HG02938 (cell line): ENCODE measurements around the gene TRABD.

ENCODE experiments used
- ATAC-seq: cut with Tn5 transposase; IDR thresholded peaks from one replicate; pipeline ENCODE4 v1.9.1; 2021; ENCODE audit warnings: mild to moderate bottlenecking, moderate library complexity; ENCODE audit not compliant: unreplicated experiment

TRABD gene

DNA sequence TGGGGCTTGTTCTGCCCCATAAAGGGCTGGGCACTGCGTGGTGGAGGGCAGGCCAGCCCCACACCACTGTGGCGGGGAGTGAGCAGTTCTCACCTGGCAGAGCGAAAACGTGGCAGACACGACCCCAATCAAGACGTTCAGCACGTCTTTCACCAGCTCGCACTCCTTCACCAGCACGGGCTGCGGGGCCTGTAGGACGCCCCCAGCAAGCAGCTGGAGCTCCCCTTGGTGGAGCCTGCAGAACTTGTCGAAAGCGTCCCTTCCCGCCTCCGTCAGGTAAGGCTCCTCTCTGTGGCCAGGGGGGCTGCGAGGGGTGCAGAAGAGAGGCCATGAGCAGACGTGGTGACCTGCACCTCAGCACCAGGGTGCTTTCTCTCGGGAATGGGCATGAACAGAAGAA is 47.5 kb downstream of the TRABD start:
- ATAC-seq, result no peak

DNA sequence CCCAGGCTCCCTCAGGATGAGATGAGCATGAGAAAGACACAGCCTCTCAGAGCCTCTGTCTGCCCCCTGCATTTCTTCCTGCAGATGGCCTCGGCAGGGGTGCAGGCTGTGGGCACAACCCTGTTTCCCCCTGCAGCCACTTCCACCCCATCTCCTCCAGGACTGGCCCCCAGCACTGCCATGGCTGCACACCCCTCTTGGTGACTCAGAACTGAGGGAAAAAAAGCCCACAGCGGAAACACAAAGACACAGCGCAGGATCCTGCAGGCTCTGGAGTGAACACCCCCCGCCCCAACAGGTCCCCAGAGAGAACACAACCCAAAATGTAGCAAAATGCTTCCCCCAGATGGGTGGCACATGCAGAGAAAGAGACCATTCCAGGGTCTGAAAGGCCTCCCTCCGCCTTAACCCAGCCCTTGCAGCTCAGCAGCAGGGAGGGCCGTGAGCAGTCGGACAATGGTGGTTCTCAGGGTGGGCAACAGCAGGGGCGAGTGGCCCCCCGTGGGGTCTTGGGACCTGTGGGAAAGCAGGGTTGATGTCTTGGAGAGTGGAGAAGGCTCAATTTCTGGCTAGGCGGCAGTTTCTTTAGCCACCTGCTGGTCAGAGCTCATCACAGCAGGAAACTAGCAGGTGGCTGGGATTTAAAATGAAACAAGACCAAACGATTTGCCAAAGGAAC is 51.2 kb downstream of the TRABD start:
- ATAC-seq, result no peak

DNA sequence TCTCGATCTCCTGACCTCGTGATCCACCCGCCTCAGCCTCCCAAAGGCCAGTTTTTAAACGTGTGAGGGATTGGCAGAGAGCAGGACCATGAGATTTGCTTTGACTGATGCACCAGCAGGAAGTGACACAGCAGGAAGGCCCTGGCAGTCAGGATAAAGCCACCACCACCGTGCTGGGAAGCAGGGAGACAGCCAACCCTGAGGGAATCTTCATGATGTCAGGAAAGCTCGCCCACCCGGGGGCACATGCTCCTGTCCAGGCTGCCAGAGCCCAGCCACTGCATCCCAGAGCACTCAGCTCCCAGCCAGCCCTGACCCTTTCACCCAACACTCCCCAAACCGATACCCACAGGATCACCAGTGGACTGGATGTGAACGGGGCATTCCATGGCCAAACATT is 53.0 kb downstream of the TRABD start:
- no peak for ATAC-seq

DNA sequence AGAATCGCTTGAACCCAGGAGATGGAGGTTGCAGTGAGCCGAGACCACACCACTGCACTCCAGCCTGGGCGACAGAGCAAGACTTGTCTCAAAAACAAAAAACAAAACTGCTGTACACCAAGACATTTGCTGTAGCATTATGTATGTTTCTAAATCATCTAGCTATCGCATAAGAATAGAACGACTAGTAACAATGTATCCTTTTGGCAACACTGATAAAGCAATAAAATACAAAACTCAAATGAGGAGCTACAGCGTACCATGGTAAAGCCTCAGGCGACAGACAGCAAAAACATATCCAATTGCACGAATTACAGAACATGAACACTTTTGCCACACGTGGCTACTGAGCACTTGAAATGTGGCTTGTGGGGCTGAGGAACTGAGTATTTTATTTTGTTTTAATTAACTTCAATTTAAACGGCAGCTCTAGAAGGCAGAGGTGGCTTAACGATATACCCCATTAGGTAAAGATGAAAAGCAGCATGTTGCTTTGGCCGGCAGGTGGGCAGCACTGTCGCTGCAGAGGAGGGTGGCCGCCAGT is 56.8 kb downstream of the TRABD start:
- no peak for ATAC-seq

DNA sequence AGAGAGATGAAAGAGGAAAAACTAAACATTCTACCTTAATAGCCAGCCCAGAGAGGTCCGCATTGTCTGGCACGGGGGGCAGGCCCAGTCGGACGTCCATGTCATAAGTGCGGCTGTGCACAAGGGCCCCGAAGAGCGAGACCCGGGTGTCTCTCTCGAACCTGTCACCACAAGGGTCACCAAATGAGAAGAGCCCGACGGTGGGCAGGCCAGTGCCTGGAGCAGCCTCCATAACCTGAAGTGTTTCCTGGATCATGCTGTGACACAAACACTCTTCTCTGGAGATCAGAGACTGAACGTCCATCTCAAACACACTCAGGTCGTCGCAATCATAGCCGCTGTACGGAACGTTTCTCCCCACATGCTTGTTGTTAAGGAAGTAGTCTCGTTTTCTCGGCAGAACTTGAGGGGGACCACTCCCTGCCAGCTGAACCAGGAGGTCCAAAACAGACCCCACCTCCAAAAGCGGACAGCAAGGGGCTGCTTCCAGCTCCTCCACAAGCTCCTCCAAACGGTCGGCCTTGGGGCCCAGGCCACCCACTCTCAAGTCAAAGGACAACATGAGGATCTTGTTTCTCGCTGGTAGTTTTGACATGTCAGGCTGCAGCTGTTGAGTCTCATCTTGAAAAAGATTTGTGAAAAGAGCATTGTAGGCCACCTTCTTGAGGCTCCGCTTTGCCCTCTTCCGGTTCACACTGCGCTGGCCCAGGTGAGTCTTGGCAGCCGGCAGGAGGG is 58.1 kb downstream of the TRABD start:
- peak; percentile 19 for ATAC-seq

DNA sequence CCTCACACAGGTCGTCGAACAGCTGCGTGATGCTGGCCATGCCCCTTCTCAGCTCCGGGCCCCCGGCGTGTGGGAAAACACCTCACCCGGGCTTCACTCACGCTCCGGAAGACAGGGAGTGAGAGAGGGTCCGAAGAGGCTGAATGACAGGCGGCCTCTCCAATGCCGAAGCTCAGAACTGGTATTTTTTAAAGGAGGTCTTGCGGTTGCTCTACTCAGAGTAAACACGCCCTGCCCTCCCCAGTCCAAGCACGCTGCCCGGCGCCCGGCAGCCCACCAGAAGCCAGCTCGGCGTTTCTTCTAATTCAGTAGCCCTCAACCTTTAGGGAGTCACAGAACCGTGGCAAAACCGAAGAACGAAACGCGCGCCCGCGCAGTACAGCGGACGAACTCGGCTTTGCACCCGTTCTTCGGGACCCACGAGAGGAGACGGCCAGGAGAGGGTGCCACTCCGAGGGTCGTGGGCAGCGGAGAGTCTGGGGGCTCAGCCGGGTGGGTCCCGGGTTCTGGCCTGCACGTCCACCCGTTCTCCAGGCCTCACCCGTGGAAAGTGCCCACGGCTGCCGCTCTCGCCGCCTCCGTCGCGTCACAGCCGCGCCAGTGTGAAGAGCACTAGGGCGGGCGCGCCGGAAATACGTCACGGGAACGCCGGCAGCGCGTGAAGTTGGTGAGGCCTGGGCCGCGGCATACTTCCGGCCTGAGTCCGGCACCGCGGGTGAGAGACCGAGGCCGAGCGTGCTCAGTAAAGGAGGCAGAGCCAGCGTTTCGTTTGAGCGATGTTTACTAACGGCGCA is 58.9 kb downstream of the TRABD start, which contains the start of gene TUBGCP6:
Gene TUBGCP6 (minus strand): TSS at position 604 of the 794 bp plus-strand sequence. CDS start 564 bp downstream, at position 40.
- ATAC-seq, result peak; percentile 62

DNA sequence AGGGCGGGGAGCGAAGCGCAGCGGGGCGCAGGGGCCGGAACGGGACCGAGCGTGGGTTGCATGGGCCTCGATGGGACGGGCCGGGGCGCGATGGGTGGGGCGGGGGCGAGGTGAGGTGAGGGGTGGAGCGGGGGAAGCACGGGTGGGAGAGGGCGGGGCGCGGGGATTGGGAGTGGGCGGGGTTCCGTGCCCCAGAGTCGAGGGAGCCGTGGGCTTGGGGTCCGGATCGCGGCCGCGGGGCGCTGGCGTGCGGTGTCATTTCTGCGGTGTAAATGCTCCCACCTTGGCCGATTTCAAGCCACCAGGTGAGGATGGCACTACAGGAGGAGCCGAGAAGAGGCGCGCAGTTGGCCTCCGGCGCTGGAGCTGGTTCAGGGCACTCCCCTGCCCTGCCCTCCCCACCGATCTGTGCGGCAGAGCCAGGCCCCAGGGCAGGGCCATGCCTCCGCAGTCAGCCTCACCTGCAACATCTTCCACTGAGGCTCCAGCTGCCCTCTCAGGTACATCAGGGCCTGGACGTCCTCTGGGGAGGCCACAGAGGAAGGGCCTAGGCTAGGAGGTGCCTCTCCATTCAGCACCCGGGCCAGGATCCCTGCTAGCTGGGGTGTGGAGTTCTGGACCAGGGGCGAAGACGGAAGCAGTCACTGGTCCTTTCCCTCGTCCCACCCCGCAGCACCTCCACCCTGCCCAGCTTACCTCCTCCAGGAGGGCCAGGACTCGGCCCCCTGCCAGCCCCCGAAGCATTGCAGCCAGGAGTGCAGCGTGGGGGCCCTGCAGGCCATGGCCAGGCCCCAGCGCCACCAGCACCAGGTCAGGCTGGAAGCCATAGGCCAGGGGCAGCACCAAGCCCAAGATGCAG is 59.7 kb downstream of the TRABD start:
- no peak for ATAC-seq

DNA sequence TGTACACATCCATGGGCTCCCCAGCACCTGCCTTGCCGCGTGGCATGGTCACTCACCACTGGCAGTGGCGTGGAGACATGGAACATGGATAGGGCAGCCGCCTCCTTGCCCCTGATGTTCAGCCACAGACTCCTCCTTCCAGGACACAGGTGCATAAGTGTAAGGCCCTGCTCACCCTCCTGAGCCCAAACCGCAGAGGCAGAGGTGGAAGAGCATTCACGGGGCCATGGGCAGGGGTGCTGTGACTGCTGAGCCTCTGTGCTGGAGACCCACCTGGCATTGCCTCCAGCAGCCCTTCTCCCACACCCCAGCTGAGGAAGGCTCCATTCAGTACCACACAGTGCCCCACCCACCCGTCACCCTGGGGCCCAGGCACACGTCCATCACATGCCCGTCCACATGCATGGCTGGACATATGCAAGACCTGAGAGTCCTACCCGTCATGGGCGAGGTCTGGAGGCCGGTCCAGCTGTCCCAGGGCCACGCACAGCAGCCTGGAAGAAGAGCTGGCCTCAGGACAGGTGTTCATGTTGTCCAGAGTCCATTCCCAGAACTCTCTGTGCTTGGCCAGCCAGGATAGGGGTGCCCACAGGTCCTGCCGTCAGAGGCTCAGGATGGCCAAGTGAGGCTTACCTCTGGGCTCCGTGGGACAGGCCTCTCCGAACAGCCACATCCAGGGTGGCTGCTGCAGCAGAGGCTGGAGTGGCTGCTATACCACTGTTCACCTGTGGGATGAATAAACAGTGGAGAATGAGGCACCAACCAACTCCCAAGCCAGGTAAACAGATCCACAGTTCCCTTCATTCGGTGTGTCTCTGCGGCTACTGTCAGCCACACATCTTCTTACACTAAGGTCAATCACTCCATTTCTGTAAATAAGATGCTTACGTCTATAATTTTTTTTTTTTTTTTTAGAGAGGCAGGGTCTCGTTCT is 60.8 kb downstream of the TRABD start:
- ATAC-seq, result no peak

DNA sequence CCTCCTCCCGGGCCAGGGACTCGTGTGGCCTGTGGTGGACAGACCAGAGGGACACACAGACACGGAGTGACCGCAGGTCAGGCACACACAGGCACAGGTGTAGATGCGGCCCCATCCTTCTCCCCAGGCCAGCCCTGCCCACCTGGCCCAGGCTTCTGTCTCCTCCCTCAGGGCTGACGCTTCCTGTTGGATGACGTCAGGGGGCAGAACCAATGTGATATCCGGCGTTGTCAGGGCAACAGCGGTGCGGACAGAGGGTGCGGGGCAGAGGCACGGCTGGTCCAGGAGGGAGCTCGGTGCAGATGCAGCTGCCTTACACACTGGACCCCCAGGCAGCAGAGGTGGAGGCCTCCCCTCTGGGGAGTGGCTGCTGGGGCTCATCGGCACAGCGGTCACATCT is 62.0 kb downstream of the TRABD start:
- ATAC-seq, result no peak

DNA sequence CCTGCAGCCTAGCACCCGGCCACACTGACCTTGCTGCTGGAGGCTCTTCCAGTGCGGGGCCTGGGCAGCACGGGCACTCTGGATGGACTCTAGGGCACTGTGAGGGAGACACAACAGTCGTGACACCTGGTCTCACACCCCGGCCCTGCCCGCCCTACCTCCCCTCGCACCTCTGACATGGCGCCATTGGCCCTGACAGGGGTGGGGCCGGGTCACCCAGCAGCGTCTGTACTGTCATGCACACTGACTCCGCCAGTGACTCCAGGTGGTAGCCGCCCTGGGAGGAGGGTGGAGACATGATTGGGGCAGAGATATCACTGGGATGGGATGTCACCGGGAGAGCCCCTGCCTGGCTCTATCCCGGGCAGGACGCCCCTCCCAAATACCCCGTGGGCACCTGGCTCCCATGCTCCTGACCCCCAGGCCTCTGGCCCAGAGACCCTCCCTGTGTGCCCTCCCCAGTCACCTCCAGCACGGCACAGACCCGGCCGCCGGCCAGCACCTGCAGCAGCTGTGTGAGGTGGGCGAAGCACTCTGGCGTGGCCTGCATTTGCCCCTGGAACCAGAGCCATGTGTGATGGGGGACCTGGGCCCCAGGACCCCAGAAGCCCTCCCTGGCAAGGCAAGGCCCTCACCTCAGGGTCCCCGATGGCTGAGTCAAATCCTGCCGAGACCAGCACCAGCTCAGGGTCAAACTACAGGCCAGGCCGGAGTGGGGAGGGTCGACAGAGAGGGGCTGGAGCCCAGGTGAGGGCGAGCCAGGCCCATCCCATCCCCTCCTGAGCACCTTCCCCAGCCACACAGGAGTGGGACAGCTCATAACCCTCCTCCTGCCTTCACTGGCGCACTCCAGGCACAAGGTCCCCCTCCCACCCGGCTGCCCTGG is 62.7 kb downstream of the TRABD start:
- ATAC-seq, result no peak
